K562 (cell line): ENCODE data around the gene RSRC1. TPM values are rescaled to one million over a fixed set of nuclear protein-coding genes. Genes with fewer than 3 reads are reported as not detected.

Experiments used
- CBX5 ChIP-seq: IDR thresholded peaks from 2 replicates; pipeline ENCODE4 v1.6.1; 2014; ENCODE audit warnings: low read depth, borderline replicate concordance
- CUX1 ChIP-seq: fragments of 200-800 bp; sonication (Bioruptor generic); IDR thresholded peaks from 2 replicates; pipeline ENCODE4 v1.6.1; 2016; ENCODE audit warnings: missing genetic modification characterization, missing compliant biosample characterization
- EGR1 ChIP-seq: fragments of 450-650 bp; conservative IDR thresholded peaks from 2 replicates; pipeline ENCODE4 v1.6.1; 2017; ENCODE audit warnings: mild to moderate bottlenecking
- EP300 ChIP-seq: IDR thresholded peaks from 2 replicates; pipeline ENCODE4 v1.6.1; 2012; ENCODE audit warnings: low read length, improper control_type of control experiment
- FOXJ2 ChIP-seq: fragments of 200-800 bp; sonication (Bioruptor generic); IDR thresholded peaks from 2 replicates; pipeline ENCODE4 v1.6.1; 2016; ENCODE audit warnings: missing genetic modification characterization, missing compliant biosample characterization
- GTF2E2 ChIP-seq: fragments of 200-800 bp; sonication (Bioruptor generic); IDR thresholded peaks from 2 replicates; pipeline ENCODE4 v1.6.1; 2016; ENCODE audit warnings: missing genetic modification characterization, missing compliant biosample characterization
- GTF2F1 ChIP-seq: IDR thresholded peaks from 2 replicates; pipeline ENCODE4 v1.6.1; 2011; ENCODE audit warnings: low read depth, low read length, improper control_type of control experiment
- GTF3C2 ChIP-seq: IDR thresholded peaks from 3 replicates; pipeline ENCODE4 v1.6.1; 2011; ENCODE audit warnings: borderline replicate concordance, mild to moderate bottlenecking, moderate library complexity; ENCODE audit not compliant: insufficient read length; ENCODE audit errors: extremely low read depth
- HES1 ChIP-seq: fragments of 450-650 bp; IDR thresholded peaks from 2 replicates; pipeline ENCODE4 v1.6.1; 2016; ENCODE audit warnings: low read depth, mild to moderate bottlenecking, moderate library complexity
- HMBOX1 ChIP-seq: sonication (generic); IDR thresholded peaks from 2 replicates; pipeline ENCODE4 v1.6.1; 2016
- KDM1A ChIP-seq, 2 experiments: fragments of 450-650 bp; IDR thresholded peaks; 2 replicates each; pipeline ENCODE4 v1.6.1; 2016; ENCODE audit warnings: mild to moderate bottlenecking in 2 of 2
- MIER1 ChIP-seq: fragments of 450-650 bp; IDR thresholded peaks from 2 replicates; pipeline ENCODE4 v1.6.1; 2016; ENCODE audit warnings: antibody characterized with exemption, mild to moderate bottlenecking, low read depth
- NUFIP1 ChIP-seq: fragments of 450-650 bp; IDR thresholded peaks from 2 replicates; pipeline ENCODE4 v1.6.1; 2018; ENCODE audit not compliant: partially characterized antibody
- POLR2AphosphoS2 ChIP-seq: IDR thresholded peaks from 2 replicates; pipeline ENCODE4 v1.6.1; 2012; ENCODE audit warnings: low read length, improper control_type of control experiment
- PYGO2 ChIP-seq: fragments of 450-650 bp; IDR thresholded peaks from 2 replicates; pipeline ENCODE4 v1.6.1; 2016; ENCODE audit warnings: mild to moderate bottlenecking, missing genetic modification characterization, moderate library complexity, missing compliant biosample characterization
- TBL1XR1 ChIP-seq, 2 experiments: IDR thresholded peaks; 2 replicates each; pipeline ENCODE4 v1.6.1; 2012; ENCODE audit warnings: improper control_type of control experiment in 2 of 2, low read length in 2 of 2, mild to moderate bottlenecking in 1 of 2
- ZNF143 ChIP-seq: sonication (generic); formaldehyde crosslinking; IDR thresholded peaks from 2 replicates; pipeline ENCODE4 v1.9.0; 2022; ENCODE audit warnings: mild to moderate bottlenecking, missing genetic modification reagents
- ZNF174 ChIP-seq: fragments of 250-450 bp; sonication (Bioruptor Pico); IDR thresholded peaks from 2 replicates; pipeline ENCODE4 v1.4.0; 2020; ENCODE audit warnings: mild to moderate bottlenecking
- ZNF175 ChIP-seq: fragments of 200-800 bp; sonication (Bioruptor generic); IDR thresholded peaks from 2 replicates; pipeline ENCODE4 v1.6.1; 2016; ENCODE audit warnings: low read depth, mild to moderate bottlenecking, missing genetic modification characterization, missing compliant biosample characterization
- ZNF239 ChIP-seq: fragments of 250-450 bp; sonication (Bioruptor Pico); IDR thresholded peaks from 2 replicates; pipeline ENCODE4 v1.4.0; 2020; ENCODE audit warnings: mild to moderate bottlenecking
- ZNF507 ChIP-seq: conservative IDR thresholded peaks from 2 replicates; pipeline ENCODE4 v1.6.1; 2017; ENCODE audit warnings: missing genetic modification characterization, missing compliant biosample characterization
- ZNF75A ChIP-seq: fragments of 450-650 bp; formaldehyde crosslinking; IDR thresholded peaks from 2 replicates; pipeline ENCODE4 v1.4.0; 2020; ENCODE audit warnings: mild to moderate bottlenecking
- polyA plus RNA-seq, 8 experiments: library from polyadenylated mRNA; depleted of rRNA in 4 of 8; stranded (reverse) in 5 of 8; unstranded in 3 of 8; fragments of >200 nt; fragmentation: Nextera tagmentation in 2 of 8; fragmentation: Illumina TruSeq in 1 of 8; extraction: Ambion mirVana in 2 of 8; extraction: Trizol in 1 of 8; gene quantifications; 2 replicates each; pipeline versions ENCODE4 v1.2.1 to v1.2.3, GENCODE V29; 2011 to 2014; ENCODE audit warnings: inconsistent platforms in 1 of 8, missing spikeins in 1 of 8
- total RNA-seq, 7 experiments: library from RNA; depleted of rRNA in 6 of 7; stranded (reverse); fragments of >200 nt in 6 of 7; fragmentation: Illumina TruSeq in 2 of 7; extraction: Trizol in 2 of 7; gene quantifications; 2 replicates each; pipeline versions ENCODE4 v1.2.1 to v1.2.3, GENCODE V29; 2011 to 2021; ENCODE audit warnings: low replicate concordance in 1 of 7

The RSRC1 gene
- total and polyA plus RNA-seq, 9 of the 15 experiments (the other 6 are each of a cell fraction or from before 2014, with no cell fraction given) = 19.3 to 128 (median 75.5) TPM

- TF ChIP-seq TBL1XR1 (IDR thresholded peaks at IDR 0.05; ENCODE audit: low read length in 2 of 2) = 0 out of 4 replicates have a peak, but pooled peaks of 1 of the 2 experiments have one; percentile 35
- TF ChIP-seq ZNF507 (tag) = no peak
- TF ChIP-seq ZNF175 (CRISPR knock-in tag) = no peak
- peak; percentile 69 for TF ChIP-seq EGR1
- no peak for TF ChIP-seq ZNF143 (CRISPR knock-in tag)
- TF ChIP-seq HMBOX1 = no peak; the same call in 1 of the 2 replicates
- TF ChIP-seq PYGO2 (tag) = no peak
- TF ChIP-seq GTF3C2 = no peak
- TF ChIP-seq ZNF174 (CRISPR knock-in tag) = no peak
- TF ChIP-seq ZNF75A (CRISPR knock-in tag) = no peak
- no peak for TF ChIP-seq MIER1
- TF ChIP-seq POLR2AphosphoS2 = no peak
- 0 out of 4 replicates have a peak, but pooled peaks of 1 of the 2 experiments have one; percentile 46 for TF ChIP-seq KDM1A (IDR thresholded peaks at IDR 0.05)
- TF ChIP-seq CUX1 (CRISPR knock-in tag) = no peak
- TF ChIP-seq GTF2E2 (tag) = no peak
- TF ChIP-seq GTF2F1 = no peak
- no peak for TF ChIP-seq FOXJ2 (tag)
- TF ChIP-seq EP300 = peak; percentile 46; the same call in 1 of the 2 replicates
- no peak for TF ChIP-seq NUFIP1
- no peak for TF ChIP-seq HES1
- TF ChIP-seq CBX5 = no peak
- TF ChIP-seq ZNF239 (CRISPR knock-in tag) = no peak
These were observed 49.8 kb downstream of the RSRC1 start (continued) for GRCh38 chr3:158159714-158160113.
